ENCODE measurements around the gene RPL29.

RPL29 gene

DNA sequence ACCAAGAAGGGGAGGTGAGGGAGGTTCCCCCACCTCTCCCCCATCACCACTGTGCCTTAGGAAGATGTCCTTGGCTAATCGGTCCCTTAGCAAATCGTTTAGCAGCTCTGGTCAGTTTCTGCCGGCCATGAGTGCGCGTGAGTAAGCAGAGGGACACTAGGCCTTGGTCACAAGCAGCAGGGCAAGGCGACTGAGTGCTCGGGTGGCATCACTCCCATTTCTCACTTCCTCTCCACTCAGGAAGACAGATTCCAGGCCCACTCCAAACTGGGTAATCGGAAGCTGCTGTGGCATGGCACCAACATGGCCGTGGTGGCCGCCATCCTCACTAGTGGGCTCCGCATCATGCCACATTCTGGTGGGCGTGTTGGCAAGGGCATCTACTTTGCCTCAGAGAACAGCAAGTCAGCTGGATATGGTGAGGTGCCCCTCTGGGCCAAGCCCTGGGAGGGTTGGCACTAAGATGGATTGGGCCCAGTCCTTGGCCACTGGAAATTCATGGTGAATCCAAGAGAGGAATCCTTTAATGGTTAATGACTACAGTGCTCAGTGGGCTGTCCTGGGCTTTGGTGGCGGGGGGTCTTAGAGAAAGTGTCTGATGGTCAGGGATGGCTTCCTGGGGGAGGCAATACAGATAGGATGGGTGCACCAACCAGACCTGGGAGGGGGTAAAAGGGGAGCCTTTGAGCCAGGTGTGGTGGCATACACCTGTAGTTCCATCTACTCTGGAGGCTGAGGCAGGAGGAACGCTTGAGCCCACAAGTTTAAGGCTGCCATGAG lies 49.6 kb downstream of the RPL29 start:
- DNase-seq (ENCODE audit: low spot score): no peak

DNA sequence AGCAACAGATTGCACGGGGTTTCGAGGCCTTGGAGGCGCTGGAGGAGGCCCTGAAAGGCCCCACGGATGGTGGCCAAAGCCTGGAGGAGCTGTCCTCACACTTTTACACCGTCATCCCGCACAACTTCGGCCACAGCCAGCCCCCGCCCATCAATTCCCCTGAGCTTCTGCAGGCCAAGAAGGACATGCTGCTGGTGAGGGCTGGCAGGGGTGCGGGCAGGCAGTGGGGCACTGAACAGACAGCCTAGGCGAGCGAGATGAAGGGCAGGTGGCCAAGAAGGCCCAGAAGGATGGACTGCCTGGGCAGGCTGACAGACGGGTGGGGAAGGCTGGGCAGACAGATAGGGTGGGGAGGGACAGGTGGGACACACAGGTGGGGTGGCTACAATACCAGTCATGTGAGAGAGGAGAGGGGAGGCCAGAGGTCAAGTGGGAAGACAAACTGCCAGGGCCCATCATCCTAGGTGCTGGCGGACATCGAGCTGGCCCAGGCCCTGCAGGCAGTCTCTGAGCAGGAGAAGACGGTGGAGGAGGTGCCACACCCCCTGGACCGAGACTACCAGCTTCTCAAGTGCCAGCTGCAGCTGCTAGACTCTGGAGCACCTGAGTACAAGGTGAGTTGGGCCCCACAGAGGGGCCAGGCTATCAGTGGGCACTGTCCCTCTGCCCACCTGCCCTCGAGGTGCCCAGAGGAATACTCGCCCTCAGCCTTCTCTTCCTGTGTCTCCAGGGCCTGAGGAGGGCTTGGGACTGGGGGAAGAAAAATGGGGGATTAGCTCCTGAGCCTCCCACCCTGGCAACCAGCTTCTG lies 50.5 kb downstream of the RPL29 start:
- no peak for DNase-seq (ENCODE audit: low spot score)

DNA sequence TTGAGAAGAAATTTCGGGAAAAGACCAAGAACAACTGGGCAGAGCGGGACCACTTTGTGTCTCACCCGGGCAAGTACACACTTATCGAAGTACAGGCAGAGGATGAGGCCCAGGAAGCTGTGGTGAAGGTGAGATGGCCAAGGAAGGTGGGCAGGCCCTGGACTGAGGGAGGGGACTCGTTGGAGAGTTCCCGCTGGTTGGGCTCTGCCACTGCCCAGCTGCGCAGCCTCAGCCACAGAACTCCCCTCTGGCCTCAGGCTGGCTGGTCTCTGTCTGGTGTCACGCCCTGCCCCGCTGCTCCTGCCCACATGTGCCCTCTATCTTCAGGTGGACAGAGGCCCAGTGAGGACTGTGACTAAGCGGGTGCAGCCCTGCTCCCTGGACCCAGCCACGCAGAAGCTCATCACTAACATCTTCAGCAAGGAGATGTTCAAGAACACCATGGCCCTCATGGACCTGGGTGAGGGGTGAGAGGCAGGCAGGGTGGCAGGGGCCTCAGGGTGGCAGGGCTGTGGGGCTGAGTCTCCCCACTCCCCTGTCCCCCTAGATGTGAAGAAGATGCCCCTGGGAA lies 51.2 kb downstream of the RPL29 start:
- DNase-seq (ENCODE audit: low spot score): no peak
